SK-N-SH treated with all-trans-retinoic acid at 6 μM for 48 hours (cell line): ENCODE measurements around the gene GRIK5.

Experiments used
- ATAC-seq: fragments of 200-7000 bp; cut with Tn5 transposase; 3 replicates; pipeline ENCODE4 v1.9.1; 2020; ENCODE audit warnings: mild to moderate bottlenecking, moderate library complexity
- ARNTL ChIP-seq: fragments of 450-650 bp; formaldehyde crosslinking; IDR thresholded peaks from 2 replicates; pipeline ENCODE4 v1.5.0; 2020; ENCODE audit warnings: low read depth, mild to moderate bottlenecking, moderate library complexity, borderline replicate concordance
- CREB5 ChIP-seq: fragments of 250-450 bp; sonication (Bioruptor Pico); IDR thresholded peaks from 2 replicates; pipeline ENCODE4 v1.5.1; 2020; ENCODE audit warnings: low read depth, mild to moderate bottlenecking, moderate library complexity
- CSRNP3 ChIP-seq: fragments of 250-450 bp; sonication (Bioruptor Pico); IDR thresholded peaks from 2 replicates; pipeline ENCODE4 v1.5.1; 2021; ENCODE audit warnings: mild to moderate bottlenecking, moderate library complexity
- ESRRG ChIP-seq: fragments of 250-450 bp; sonication (Bioruptor Pico); IDR thresholded peaks from 2 replicates; pipeline ENCODE4 v1.6.1; 2021; ENCODE audit warnings: mild to moderate bottlenecking
- RARB ChIP-seq: fragments of 250-450 bp; sonication (Bioruptor Pico); IDR thresholded peaks from 2 replicates; pipeline ENCODE4 v1.8.0; 2021; ENCODE audit warnings: mild to moderate bottlenecking, moderate library complexity
- SNAI2 ChIP-seq: fragments of 250-450 bp; sonication (Bioruptor Pico); IDR thresholded peaks from 2 replicates; pipeline ENCODE4 v1.5.0; 2020; ENCODE audit warnings: mild to moderate bottlenecking, moderate library complexity
- ZNF565 ChIP-seq: fragments of 450-650 bp; formaldehyde crosslinking; conservative IDR thresholded peaks from 2 replicates; pipeline ENCODE4 v1.5.0; 2020; ENCODE audit warnings: low read depth, mild to moderate bottlenecking, moderate library complexity

The GRIK5 gene

GRCh38 chr19:41951686-41952172 lies 118.3 kb downstream of the GRIK5 start:
- ATAC-seq: peak; percentile 94
- no peak for TF ChIP-seq SNAI2
- no peak for TF ChIP-seq RARB (CRISPR knock-in tag)
- no peak for TF ChIP-seq ESRRG (CRISPR knock-in tag)
- no peak for TF ChIP-seq CSRNP3
- TF ChIP-seq ARNTL (CRISPR knock-in tag): no peak
- TF ChIP-seq ZNF565: no peak
- TF ChIP-seq CREB5: no peak
